Spleen (tissue), 11 donors: ENCODE data around the gene NFATC1. TPM values are rescaled to one million over a fixed set of nuclear protein-coding genes. Genes with fewer than 3 reads are reported as not detected.

Experiments
- DNase-seq: peaks from one replicate; pipeline ENCODE4 v3.0.0-alpha.2; 2020
- H3K27ac ChIP-seq, 8 donors: fragments of 200-600 bp; sonication (generic) in 7 of 8; 1 replicate in 4 of 8; 2 replicates in 4 of 8; pipeline versions ENCODE4 v1.5.0 to v1.8.0; 2016 to 2021; ENCODE audit warnings: inconsistent platforms in 4 of 8, mild to moderate bottlenecking in 4 of 8, moderate library complexity in 1 of 8
- H3K27me3 ChIP-seq, 7 donors: fragments of 200-600 bp; sonication (generic) in 6 of 7; replicated peaks in 1 of 7; 1 replicate in 4 of 7; 2 replicates in 3 of 7; pipeline versions ENCODE4 v1.5.0 to v1.8.0; 2016 to 2021; ENCODE audit warnings: inconsistent platforms in 3 of 7, mild to moderate bottlenecking in 1 of 7
- H3K36me3 ChIP-seq, 6 donors: fragments of 200-600 bp; sonication (generic) in 5 of 6; 1 replicate in 4 of 6; 2 replicates in 2 of 6; pipeline versions ENCODE4 v1.5.0 to v1.8.0; 2016 to 2021; ENCODE audit warnings: inconsistent platforms in 2 of 6
- H3K4me1 ChIP-seq, 6 donors: fragments of 200-600 bp; sonication (generic) in 5 of 6; 1 replicate in 3 of 6; 2 replicates in 3 of 6; pipeline versions ENCODE4 v1.5.0 to v1.8.0; 2016 to 2021; ENCODE audit warnings: inconsistent platforms in 3 of 6
- H3K4me3 ChIP-seq, 8 donors: fragments of 200-600 bp; sonication (generic) in 7 of 8; 1 replicate in 4 of 8; 2 replicates in 4 of 8; pipeline versions ENCODE4 v1.5.0 to v1.8.0; 2016 to 2021; ENCODE audit warnings: inconsistent platforms in 4 of 8, mild to moderate bottlenecking in 4 of 8, moderate library complexity in 2 of 8
- H3K9me3 ChIP-seq, 8 donors: fragments of 200-600 bp; sonication (generic) in 7 of 8; 1 replicate in 4 of 8; 2 replicates in 4 of 8; pipeline versions ENCODE4 v1.5.0 to v1.8.0; 2016 to 2021; ENCODE audit warnings: inconsistent platforms in 4 of 8
- CTCF ChIP-seq, 11 experiments: fragments of 200-600 bp in 7 of 11; fragments of 450-650 bp in 4 of 11; sonication (generic) in 4 of 11; IDR thresholded peaks in 8 of 11; conservative IDR thresholded peaks in 3 of 11; 1 replicate in 7 of 11; 2 replicates in 4 of 11; pipeline versions ENCODE4 v1.4.0 to v1.8.0; 2016 to 2021; ENCODE audit warnings: antibody characterized with exemption in 11 of 11, inconsistent platforms in 4 of 11, mild to moderate bottlenecking in 1 of 11
- POLR2A ChIP-seq, 3 donors: fragments of 450-650 bp; IDR thresholded peaks; one replicate each; pipeline ENCODE4 v1.5.1; 2017; ENCODE audit warnings: antibody characterized with exemption in 3 of 3, mild to moderate bottlenecking in 1 of 3
- POLR2AphosphoS5 ChIP-seq, 3 donors: sonication (generic); formaldehyde crosslinking; IDR thresholded peaks; one replicate each; pipeline ENCODE4 v1.5.1; 2017; ENCODE audit warnings: antibody characterized with exemption in 3 of 3
- WGBS, 5 donors: extraction: QIAGEN DNeasy Blood & Tissue Kit in 3 of 5; methylation state at CpG; one replicate each; pipeline versions ENCODE4 v1.1.5 to v1.1.7; 2013 to 2018; 5-methylcytosine and 5-hydroxymethylcytosine counted together
- intact Hi-C: fragments of 100-400 bp; cut with DNase I; formaldehyde crosslinking; loops from one replicate; pipeline ENCODE4 v1.15.0; 2023; ENCODE audit warnings: low total_unique reads
- polyA plus RNA-seq, 3 donors: library from polyadenylated mRNA; stranded (reverse); fragments of 200-250 nt; gene quantifications; one replicate each; pipeline ENCODE4 v1.2.1, GENCODE V29; 2013
- total RNA-seq, 7 donors: library from RNA; depleted of rRNA in 3 of 7; stranded (reverse); fragments of >200 nt in 3 of 7; fragmentation: NEBNext Ultra II Directional in 4 of 7; extraction: Animal tissue kit (Norgen Biotek cat#: 25700) in 4 of 7; gene quantifications; one replicate each; pipeline versions ENCODE4 v1.1.0 to v1.2.1, GENCODE V29; 2016 to 2021
- donor health status: healthy with polysubstance abuse.
- donor health status: DM: no; HTN: no; CAD: no; lungs with moderate emphysema.
- donor health status: DM: no; HTN: no; CAD: no.
- donor health status: Bipolar disorder and iron deficiency.
- donor health status: healthy.
- donor health status: DM: no; HTN: no; CAD: no.
- donor health status: DM: yes; HTN: yes; CAD: no.

NFATC1 gene
- total and polyA plus RNA-seq, 10 donors = 20.7 to 64.9 (median 47.4) TPM

GRCh38 chr18:79458131-79458838 is 62.6 kb downstream of the NFATC1 start:
- DNase-seq = no peak
- no peaks in the 10 kb centered on the region for H3K9me3 ChIP-seq
- H3K27me3 ChIP-seq = no peaks in the 10 kb centered on the region
- H3K36me3 ChIP-seq = peaks cover 0 to 96% (median 55%) of the 10 kb centered on the region in 6 donors
- H3K4me3 ChIP-seq = no peak overlapping the region
- peaks cover 7 to 74% (median 58%) of the 10 kb centered on the region in 6 donors for H3K4me1 ChIP-seq
- H3K27ac ChIP-seq = peak overlapping the region in 6 of 8 donors; percentile 27 to 91 (median 82)
- TF ChIP-seq CTCF (IDR thresholded peaks at IDR 0.05 in 8 of 11, conservative IDR thresholded peaks at IDR 0.05 in 3 of 11) = no peak
- TF ChIP-seq POLR2AphosphoS5 (IDR thresholded peaks at IDR 0.05) = peak; percentile 36 to 59 (median 58)
- TF ChIP-seq POLR2A (IDR thresholded peaks at IDR 0.05) = no peak
- 59 to 92% (median 81%) methylated on average over 41 to 45 of the region's 45 CpGs for WGBS, 5 donors
- intact Hi-C loops = no loop called here

- peak in 1 of 3 donors; percentile 42 for TF ChIP-seq POLR2AphosphoS5 (IDR thresholded peaks at IDR 0.05)
- no peak for TF ChIP-seq POLR2A (IDR thresholded peaks at IDR 0.05)
- no peak for TF ChIP-seq CTCF (IDR thresholded peaks at IDR 0.05 in 8 of 11, conservative IDR thresholded peaks at IDR 0.05 in 3 of 11)
- intact Hi-C loops = no loop called here
- DNase-seq = no peak
- peaks cover 0 to 96% (median 49%) of the 10 kb centered on the region in 6 donors for H3K36me3 ChIP-seq
- WGBS, 5 donors = 78 to 91% (median 86%) methylated on average over 31 to 40 of the region's 40 CpGs
- H3K27ac ChIP-seq = peak overlapping the region in 7 of 8 donors; percentile 51 to 91 (median 81)
- no peak overlapping the region for H3K4me3 ChIP-seq
- H3K27me3 ChIP-seq = no peaks in the 10 kb centered on the region
- no peaks in the 10 kb centered on the region for H3K9me3 ChIP-seq
- H3K4me1 ChIP-seq = peaks cover 7 to 74% (median 53%) of the 10 kb centered on the region in 6 donors
Observed at GRCh38 chr18:79458917-79459803, 63.4 kb downstream of the NFATC1 start.

GRCh38 chr18:79459946-79460480 is 64.3 kb downstream of the NFATC1 start:
- no peak for DNase-seq
- Histone ChIP-seq H3K27me3 (no peaks in the 10 kb centered on the region), H3K4me1 (peaks cover 7 to 75% (median 53%) of the 10 kb centered on the region in 6 donors), H3K9me3 (no peaks in the 10 kb centered on the region), H3K27ac (peak overlapping the region in 7 of 8 donors; percentile 10 to 91 (median 81)), H3K4me3 (no peak overlapping the region), H3K36me3 (peaks cover 0 to 95% (median 44%) of the 10 kb centered on the region in 6 donors)
- WGBS, 5 donors = 42 to 49% (median 47%) methylated on average over 9 of the region's 9 CpGs
- TF ChIP-seq CTCF (IDR thresholded peaks at IDR 0.05 in 8 of 11, conservative IDR thresholded peaks at IDR 0.05 in 3 of 11) = no peak
- no peak for TF ChIP-seq POLR2AphosphoS5 (IDR thresholded peaks at IDR 0.05)
- TF ChIP-seq POLR2A (IDR thresholded peaks at IDR 0.05) = no peak
- intact Hi-C loops = no loop called here
